SK-N-SH (cell line): Measurements from ENCODE around the gene CXCL16. TPM values are rescaled to one million over a fixed set of nuclear protein-coding genes. Genes with fewer than 3 reads are reported as not detected.

Source experiments
- CTCF ChIA-PET: fragments of 300-600, 350-600 bp; formaldehyde crosslinking; extraction: SDS; loops from one replicate; lab custom pipeline; 2021; lab: Yijun Ruan, JAX
- POLR2A ChIA-PET: fragments of 350-600 bp; sonication (Branson Sonifier 250); formaldehyde crosslinking; extraction: SDS; loops from one replicate; lab custom pipeline; 2020; ENCODE audit warnings: antibody characterized with exemption, inconsistent platforms; lab: Yijun Ruan, JAX
- DNase-seq: peaks from one replicate; pipeline ENCODE4 v3.0.0; 2012
- H2AFZ ChIP-seq: fragments of 200-600 bp; sonication (generic); 2 replicates; pipeline ENCODE4 v1.8.1; 2016; ENCODE audit warnings: antibody characterized with exemption, mild to moderate bottlenecking, low read depth
- H3F3A ChIP-seq: fragments of 200-600 bp; sonication (generic); replicated peaks from 2 replicates; pipeline ENCODE3; 2016; ENCODE audit warnings: antibody characterized with exemption, mild to moderate bottlenecking; ENCODE audit not compliant: insufficient read depth
- H3K27ac ChIP-seq, 2 experiments: fragments of 200-500 bp in 1 of 2; fragments of 200-600 bp in 1 of 2; sonication (Bioruptor generic) in 1 of 2; sonication (generic), shearing (Covaris generic) in 1 of 2; 2 replicates each; pipeline versions ENCODE4 v1.5.1 to v1.6.1; 2014 to 2016; ENCODE audit warnings: low read depth in 2 of 2, inconsistent platforms in 1 of 2, low read length in 1 of 2, mild to moderate bottlenecking in 1 of 2, mixed read lengths in 1 of 2
- H3K27me3 ChIP-seq: fragments of 200-600 bp; sonication (generic), shearing (Covaris generic); 2 replicates; pipeline ENCODE4 v1.6.1; 2016; ENCODE audit warnings: mixed run types; ENCODE audit not compliant: insufficient read depth
- H3K36me3 ChIP-seq, 2 experiments: fragments of 200-500 bp in 1 of 2; fragments of 200-600 bp in 1 of 2; sonication (Bioruptor generic) in 1 of 2; sonication (generic) in 1 of 2; replicated peaks in 1 of 2; 2 replicates each; pipeline versions ENCODE3 to v1.5.1; 2014 to 2016; ENCODE audit warnings: low read length in 1 of 2, mild to moderate bottlenecking in 1 of 2; ENCODE audit not compliant: insufficient read depth in 2 of 2, control insufficient read depth in 1 of 2
- H3K4me1 ChIP-seq, 2 experiments: fragments of 200-500 bp in 1 of 2; fragments of 200-600 bp in 1 of 2; sonication (Bioruptor generic) in 1 of 2; sonication (generic), shearing (Covaris generic) in 1 of 2; 2 replicates each; pipeline versions ENCODE4 v1.5.1 to v1.6.1; 2014 to 2016; ENCODE audit warnings: low read depth in 1 of 2, low read length in 1 of 2, mixed run types in 1 of 2; ENCODE audit not compliant: insufficient read depth in 2 of 2, control insufficient read depth in 1 of 2
- H3K4me2 ChIP-seq: fragments of 200-600 bp; sonication (generic), shearing (Covaris generic); 2 replicates; pipeline ENCODE4 v1.6.1; 2017; ENCODE audit warnings: mixed run types
- H3K4me3 ChIP-seq, 2 experiments: fragments of 200-500 bp in 1 of 2; fragments of 200-600 bp in 1 of 2; sonication (Bioruptor generic) in 1 of 2; sonication (generic), shearing (Covaris generic) in 1 of 2; 2 replicates each; pipeline versions ENCODE4 v1.5.1 to v1.8.1; 2014 to 2016; ENCODE audit warnings: low read depth in 2 of 2, inconsistent platforms in 1 of 2, low read length in 1 of 2, mild to moderate bottlenecking in 1 of 2, mixed read lengths in 1 of 2, moderate library complexity in 1 of 2
- H3K79me2 ChIP-seq: fragments of 200-600 bp; sonication (generic); 2 replicates; pipeline ENCODE4 v1.8.1; 2017; ENCODE audit warnings: mild to moderate bottlenecking; ENCODE audit not compliant: insufficient read depth
- H3K9ac ChIP-seq: fragments of 200-600 bp; sonication (generic); 2 replicates; pipeline ENCODE4 v1.6.1; 2017; ENCODE audit warnings: mixed run types
- H3K9me2 ChIP-seq: fragments of 200-600 bp; sonication (generic); 2 replicates; pipeline ENCODE4 v1.6.1; 2017; ENCODE audit warnings: mixed run types
- H3K9me3 ChIP-seq: fragments of 200-600 bp; sonication (generic); 2 replicates; pipeline ENCODE4 v1.6.1; 2017; ENCODE audit warnings: mixed run types, mild to moderate bottlenecking, moderate library complexity
- H4K20me1 ChIP-seq: fragments of 200-600 bp; sonication (generic); 2 replicates; pipeline ENCODE4 v1.6.1; 2017; ENCODE audit warnings: mild to moderate bottlenecking, mixed run types; ENCODE audit not compliant: insufficient read depth
- CHD2 ChIP-seq: fragments of 150-350 bp; IDR thresholded peaks from 2 replicates; pipeline ENCODE4 v1.6.1; 2018; ENCODE audit warnings: low read length; ENCODE audit not compliant: partially characterized antibody
- ELF1 ChIP-seq: IDR thresholded peaks from 2 replicates; pipeline ENCODE4 v1.4.0; 2012
- EP300 ChIP-seq, 2 experiments: IDR thresholded peaks; 2 replicates each; pipeline versions ENCODE4 v1.4.0 to v1.6.1; 2012; ENCODE audit warnings: borderline replicate concordance in 1 of 2, low read depth in 1 of 2, low read length in 1 of 2
- FOSL2 ChIP-seq: IDR thresholded peaks from 2 replicates; pipeline ENCODE4 v1.4.0; 2012; ENCODE audit warnings: low read depth, mild to moderate bottlenecking, moderate library complexity, borderline replicate concordance
- FOXJ3 ChIP-seq: sonication (generic); formaldehyde crosslinking; IDR thresholded peaks from 2 replicates; pipeline ENCODE4 v1.5.1; 2020; ENCODE audit warnings: mild to moderate bottlenecking, missing genetic modification reagents
- FOXM1 ChIP-seq: IDR thresholded peaks from 2 replicates; pipeline ENCODE4 v1.4.0; 2012; ENCODE audit warnings: low read depth, mild to moderate bottlenecking
- JUND ChIP-seq: IDR thresholded peaks from 2 replicates; pipeline ENCODE4 v1.4.0; 2012
- MAX ChIP-seq: IDR thresholded peaks from 2 replicates; pipeline ENCODE4 v1.4.0; 2012; ENCODE audit warnings: low read depth
- MEF2A ChIP-seq: IDR thresholded peaks from 2 replicates; pipeline ENCODE4 v1.4.0; 2012; ENCODE audit warnings: low read depth, borderline replicate concordance
- MXI1 ChIP-seq: IDR thresholded peaks from 2 replicates; pipeline ENCODE4 v1.6.1; 2012; ENCODE audit warnings: mild to moderate bottlenecking, low read depth, low read length, improper control_type of control experiment
- NRF1 ChIP-seq: IDR thresholded peaks from 2 replicates; pipeline ENCODE4 v1.6.1; 2012; ENCODE audit warnings: low read depth, mild to moderate bottlenecking, low read length
- PBX3 ChIP-seq: IDR thresholded peaks from 2 replicates; pipeline ENCODE4; 2012
- POLR2AphosphoS5 ChIP-seq: IDR thresholded peaks from 2 replicates; pipeline ENCODE4 v1.6.1; 2012; ENCODE audit warnings: low read depth, low read length
- RAD21 ChIP-seq: IDR thresholded peaks from 2 replicates; pipeline ENCODE4 v1.6.1; 2012; ENCODE audit warnings: mild to moderate bottlenecking, low read length
- RCOR1 ChIP-seq: fragments of 150-350 bp; IDR thresholded peaks from 2 replicates; pipeline ENCODE4 v1.6.1; 2017; ENCODE audit warnings: antibody characterized with exemption, low read length
- REST ChIP-seq: IDR thresholded peaks from 2 replicates; pipeline ENCODE4 v1.6.1; 2012; ENCODE audit warnings: mild to moderate bottlenecking, low read depth, low read length, moderate library complexity
- RXRA ChIP-seq: IDR thresholded peaks from 2 replicates; pipeline ENCODE4 v1.4.0; 2012; ENCODE audit warnings: low read depth, mild to moderate bottlenecking, borderline replicate concordance
- SIN3A ChIP-seq: IDR thresholded peaks from 2 replicates; pipeline ENCODE4 v1.6.1; 2012; ENCODE audit warnings: low read depth, mild to moderate bottlenecking, low read length, moderate library complexity, borderline replicate concordance
- TAF1 ChIP-seq: IDR thresholded peaks from 2 replicates; pipeline ENCODE4 v1.6.1; 2012; ENCODE audit warnings: low read depth, mild to moderate bottlenecking, low read length, moderate library complexity, borderline replicate concordance
- TCF12 ChIP-seq: IDR thresholded peaks from 2 replicates; pipeline ENCODE4 v1.4.0; 2012
- TEAD4 ChIP-seq: IDR thresholded peaks from 2 replicates; pipeline ENCODE4 v1.4.0; 2012; ENCODE audit warnings: mild to moderate bottlenecking, borderline replicate concordance; ENCODE audit not compliant: insufficient read depth
- USF1 ChIP-seq: IDR thresholded peaks from 2 replicates; pipeline ENCODE4 v1.4.0; 2012; ENCODE audit warnings: low read depth, borderline replicate concordance
- YY1 ChIP-seq: IDR thresholded peaks from 2 replicates; pipeline ENCODE4 v1.4.0; 2012; ENCODE audit warnings: low read depth, mild to moderate bottlenecking
- ZBTB33 ChIP-seq: IDR thresholded peaks from 2 replicates; pipeline ENCODE4 v1.4.0; 2012; ENCODE audit warnings: low read depth, borderline replicate concordance
- WGBS: methylation state at CpG from one replicate; pipeline ENCODE4 v1.1.6; 2017; ENCODE audit warnings: low lambda C conversion rate; 5-methylcytosine and 5-hydroxymethylcytosine counted together
- polyA plus RNA-seq, 3 experiments: library from polyadenylated mRNA; depleted of rRNA; stranded (reverse); fragments of >200 nt; gene quantifications; 2 replicates each; pipeline ENCODE4 v1.2.3, GENCODE V29; 2012

CXCL16 gene
- polyA plus RNA-seq, 1 of the 3 experiments (the other 2 are of a cell fraction) = 4.3 TPM

GRCh38 chr17:4764595-4764994 lies 24.9 kb upstream of the CXCL16 start:
- Histone ChIP-seq H3K9ac (no peak overlapping the region), H3K27me3 (peaks cover 30% of the 10 kb centered on the region; the same call in 1 of the 2 replicates), H3K79me2 (no peaks in the 10 kb centered on the region), H3K9me2 (no peaks in the 10 kb centered on the region), H3K4me1 (no peaks in the 10 kb centered on the region), H3K4me2 (no peak overlapping the region), H3F3A (no peaks in the 10 kb centered on the region), H3K9me3 (no peaks in the 10 kb centered on the region), H2AFZ (no peak overlapping the region), H4K20me1 (no peaks in the 10 kb centered on the region), H3K27ac (no peak overlapping the region), H3K36me3 (no peaks in the 10 kb centered on the region), H3K4me3 (no peak overlapping the region)
- no peak for DNase-seq
- TF ChIP-seq POLR2AphosphoS5 (no peak), ELF1 (no peak), JUND (no peak), FOSL2 (no peak), MXI1 (no peak), NRF1 (no peak), FOXJ3 (CRISPR knock-in tag) (no peak), PBX3 (no peak), RCOR1 (no peak), REST (no peak), CHD2 (no peak), TCF12 (no peak)
- CTCF ChIA-PET = interaction anchor here (0.8 to 1.4 kb wide), 3 partner anchors 11 to 117 kb away, joined by 3 to 4 read pairs (median 3); no protein-coding TSS in a partner anchor
- POLR2A ChIA-PET = no interaction called here
- WGBS = 46% methylated on average over 3 of the region's 3 CpGs

GRCh38 chr17:4759776-4760236 lies 20.1 kb upstream of the CXCL16 start:
- Histone ChIP-seq H2AFZ (no peak overlapping the region), H4K20me1 (no peaks in the 10 kb centered on the region), H3K4me2 (no peak overlapping the region), H3K79me2 (no peaks in the 10 kb centered on the region), H3K4me3 (no peak overlapping the region), H3K9ac (no peak overlapping the region), H3K27ac (no peak overlapping the region), H3K4me1 (no peaks in the 10 kb centered on the region), H3K27me3 (peaks cover 52% of the 10 kb centered on the region), H3F3A (no peaks in the 10 kb centered on the region), H3K36me3 (no peaks in the 10 kb centered on the region), H3K9me2 (no peaks in the 10 kb centered on the region), H3K9me3 (no peaks in the 10 kb centered on the region)
- 41% methylated on average over 10 of the region's 10 CpGs for WGBS
- no peak for DNase-seq
- ChIA-PET POLR2A (no interaction called here), CTCF (no interaction called here)
- no peak for TF ChIP-seq TEAD4
- no peak for TF ChIP-seq TCF12
- no peak for TF ChIP-seq RAD21
- no peak for TF ChIP-seq ZBTB33
- no peak for TF ChIP-seq MAX
- TF ChIP-seq SIN3A = no peak
- TF ChIP-seq NRF1 = no peak
- no peak for TF ChIP-seq EP300 (IDR thresholded peaks at IDR 0.05; ENCODE audit: borderline replicate concordance in 1 of 2, low read depth in 1 of 2, low read length in 1 of 2)
- no peak for TF ChIP-seq RXRA
- no peak for TF ChIP-seq USF1
- TF ChIP-seq FOXM1 = no peak
- TF ChIP-seq YY1 = no peak
- TF ChIP-seq TAF1 = no peak
- no peak for TF ChIP-seq MEF2A
